Activated naive CD4-positive, alpha-beta T cell treated with anti-CD3 and anti-CD28 coated beads, Interleukin-2, amount 50 U/mL, for 24 hours (primary cell): Measurements from ENCODE around the gene SLC25A1.

Experiments
- H3K27ac Mint-ChIP-seq: one replicate; pipeline ENCODE4 v1.8.0; 2021; ENCODE audit warnings: mild to moderate bottlenecking, mixed read lengths
- H3K27me3 Mint-ChIP-seq: one replicate; pipeline ENCODE4 v1.8.0; 2021; ENCODE audit warnings: mixed read lengths
- H3K36me3 Mint-ChIP-seq: one replicate; pipeline ENCODE4 v1.8.0; 2021; ENCODE audit warnings: mixed read lengths
- H3K4me1 Mint-ChIP-seq: one replicate; pipeline ENCODE4 v1.8.0; 2021; ENCODE audit warnings: mixed read lengths
- H3K4me3 Mint-ChIP-seq: one replicate; pipeline ENCODE4 v1.8.0; 2021; ENCODE audit warnings: mild to moderate bottlenecking, mixed read lengths
- H3K9me3 Mint-ChIP-seq: one replicate; pipeline ENCODE4 v1.8.0; 2021; ENCODE audit warnings: mixed read lengths

SLC25A1 gene

GRCh38 chr22:19196841-19197612, 18.5 kb upstream of the SLC25A1 start:
- Mint-ChIP-seq H3K4me3 (no peak overlapping the region), H3K27me3 (no peaks in the 10 kb centered on the region), H3K36me3 (no peaks in the 10 kb centered on the region), H3K9me3 (no peaks in the 10 kb centered on the region), H3K4me1 (peaks cover 7% of the 10 kb centered on the region), H3K27ac (peak overlapping the region; percentile 21)

- Mint-ChIP-seq H3K4me3 (no peak overlapping the region), H3K9me3 (no peaks in the 10 kb centered on the region), H3K4me1 (peaks cover 7% of the 10 kb centered on the region), H3K36me3 (no peaks in the 10 kb centered on the region), H3K27ac (no peak overlapping the region), H3K27me3 (no peaks in the 10 kb centered on the region)
Observed at GRCh38 chr22:19195796-19196731, 17.5 kb upstream of the SLC25A1 start.

DNA sequence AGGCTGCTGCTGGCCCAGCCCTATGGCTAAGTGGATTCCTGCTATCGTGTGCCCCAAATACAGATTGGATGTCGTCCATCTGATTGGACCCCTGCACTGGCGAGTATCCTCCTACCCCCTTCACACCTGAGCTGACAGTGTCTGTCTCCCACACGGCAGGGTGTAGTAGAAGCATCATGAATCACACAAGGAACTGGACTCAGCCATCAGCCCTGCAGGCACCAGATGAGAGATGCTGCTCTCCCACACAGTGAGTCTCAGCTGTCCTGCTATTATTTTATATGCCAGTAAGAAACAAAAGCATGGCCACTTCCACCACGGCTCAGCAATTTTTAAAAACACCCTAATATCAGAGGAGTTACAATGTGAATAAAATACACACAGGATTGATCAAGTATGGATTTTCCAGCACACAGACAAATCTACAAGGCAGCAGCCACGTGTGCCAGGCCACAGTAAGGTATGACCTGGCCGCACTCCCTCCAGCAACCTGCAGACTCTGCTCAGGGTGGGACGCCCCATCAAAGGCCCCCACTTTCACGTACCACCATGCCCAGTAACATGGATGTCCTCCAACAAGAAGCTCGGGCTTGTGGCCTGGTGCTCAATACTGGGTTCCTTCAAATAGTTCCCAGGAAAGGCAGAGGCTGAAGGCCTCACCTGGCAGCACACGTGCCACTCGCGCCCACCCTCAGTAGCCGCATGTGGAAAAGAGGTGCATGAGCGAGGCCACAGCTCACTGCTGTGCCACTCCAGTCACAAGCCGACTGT, 16.4 kb upstream of the SLC25A1 start:
- Mint-ChIP-seq H3K27me3 (no peaks in the 10 kb centered on the region), H3K27ac (no peak overlapping the region), H3K36me3 (no peaks in the 10 kb centered on the region), H3K9me3 (no peaks in the 10 kb centered on the region), H3K4me3 (no peak overlapping the region), H3K4me1 (peaks cover 7% of the 10 kb centered on the region)

DNA sequence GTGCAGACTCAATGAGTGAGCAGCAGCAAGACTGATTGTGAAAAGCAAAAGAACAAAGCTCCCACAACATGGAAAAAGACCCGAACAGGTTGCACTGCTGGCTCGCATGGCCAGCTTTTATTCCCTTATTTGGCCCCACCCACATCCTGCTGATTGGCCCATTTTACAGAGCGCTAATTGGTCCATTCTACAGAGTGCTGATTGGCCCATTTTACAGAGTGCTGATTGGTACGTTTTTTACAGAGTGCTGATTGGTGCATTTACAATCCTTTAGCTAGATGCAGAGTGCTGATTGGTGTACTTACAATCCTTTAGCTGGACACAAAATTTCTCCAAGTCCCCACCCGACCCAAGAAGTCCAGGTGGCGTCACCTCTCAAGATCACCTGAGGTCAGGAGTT, 15.3 kb upstream of the SLC25A1 start:
- H3K27ac Mint-ChIP-seq = no peak overlapping the region

DNA sequence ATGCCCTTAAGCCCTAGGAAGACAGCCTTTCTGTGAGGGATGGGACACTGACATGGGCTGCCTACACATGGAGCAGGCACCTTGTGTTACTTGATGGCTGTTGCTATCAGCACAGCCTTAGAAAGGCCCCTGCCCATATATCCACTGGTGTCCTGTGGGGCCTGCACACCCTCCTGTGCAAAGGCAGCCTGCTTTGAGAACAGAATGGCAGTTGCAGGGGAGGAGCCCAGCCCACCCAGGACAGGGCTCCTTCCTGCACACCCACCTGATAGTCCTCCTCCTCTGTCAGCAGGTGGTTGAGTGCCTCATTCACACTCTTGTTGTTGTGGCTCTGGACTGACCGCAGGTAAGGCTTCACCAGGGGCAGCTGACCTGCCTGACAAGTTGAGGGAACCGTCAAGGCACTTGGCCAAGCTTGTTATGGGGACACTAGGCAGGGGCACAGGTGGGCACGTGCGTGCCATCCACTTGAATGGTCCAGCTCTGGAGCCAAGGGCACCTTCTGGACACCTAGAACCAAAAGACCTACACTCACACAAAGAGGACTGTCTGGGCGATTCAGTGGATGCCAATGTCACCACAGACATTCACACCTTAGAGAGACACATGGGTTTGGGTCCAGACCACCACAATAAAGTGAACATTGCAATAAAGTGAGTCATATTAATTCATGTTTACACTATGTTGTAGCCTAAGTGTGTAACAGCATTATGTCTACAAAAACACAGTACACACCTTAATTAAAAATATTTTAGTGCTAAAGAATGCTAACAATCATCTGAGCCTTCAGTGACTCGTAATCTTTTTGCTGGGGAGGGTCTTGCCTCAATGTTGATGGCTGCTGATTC, 9.4 kb upstream of the SLC25A1 start:
- Mint-ChIP-seq H3K27me3 (no peaks in the 10 kb centered on the region), H3K36me3 (no peaks in the 10 kb centered on the region), H3K27ac (no peak overlapping the region), H3K9me3 (no peaks in the 10 kb centered on the region), H3K4me3 (no peak overlapping the region), H3K4me1 (no peaks in the 10 kb centered on the region)

More for the DNA sequence above, 15.3 kb upstream of the SLC25A1 start:
- H3K4me3 Mint-ChIP-seq = no peak overlapping the region
- H3K9me3 Mint-ChIP-seq = no peaks in the 10 kb centered on the region
- H3K36me3 Mint-ChIP-seq = no peaks in the 10 kb centered on the region
- peaks cover 7% of the 10 kb centered on the region for H3K4me1 Mint-ChIP-seq
- H3K27me3 Mint-ChIP-seq = no peaks in the 10 kb centered on the region

GRCh38 chr22:19184276-19184997, 5.9 kb upstream of the SLC25A1 start:
- Mint-ChIP-seq H3K27me3 (no peaks in the 10 kb centered on the region), H3K27ac (peak overlapping the region; percentile 2), H3K9me3 (no peaks in the 10 kb centered on the region), H3K4me3 (no peak overlapping the region), H3K4me1 (peaks cover 18% of the 10 kb centered on the region), H3K36me3 (no peaks in the 10 kb centered on the region)

DNA sequence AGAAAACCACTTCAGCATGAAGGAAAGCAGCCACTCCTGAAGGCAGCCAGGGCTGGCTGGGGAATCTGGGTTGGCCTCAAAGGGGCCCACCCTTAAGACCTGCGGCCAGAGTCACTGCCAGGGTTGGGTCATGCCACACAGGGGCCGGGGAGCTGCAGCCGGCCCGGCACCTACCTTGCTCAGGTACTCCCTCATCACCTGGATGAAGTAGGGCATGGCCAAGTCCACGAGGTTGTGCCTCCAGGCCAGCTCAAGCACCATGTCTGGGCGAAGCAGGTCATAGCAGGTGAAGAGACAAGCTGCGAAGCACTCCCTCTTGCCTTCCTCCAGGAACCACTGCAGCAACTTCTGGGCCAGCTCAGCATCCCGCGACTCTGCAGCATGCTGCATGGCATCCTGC, 4.7 kb upstream of the SLC25A1 start:
- no peaks in the 10 kb centered on the region for H3K9me3 Mint-ChIP-seq
- no peaks in the 10 kb centered on the region for H3K36me3 Mint-ChIP-seq
- no peak overlapping the region for H3K27ac Mint-ChIP-seq
- H3K27me3 Mint-ChIP-seq = no peaks in the 10 kb centered on the region
- no peak overlapping the region for H3K4me3 Mint-ChIP-seq
- H3K4me1 Mint-ChIP-seq = peaks cover 22% of the 10 kb centered on the region

- no peaks in the 10 kb centered on the region for H3K27me3 Mint-ChIP-seq
- no peaks in the 10 kb centered on the region for H3K9me3 Mint-ChIP-seq
- H3K36me3 Mint-ChIP-seq = no peaks in the 10 kb centered on the region
- H3K4me3 Mint-ChIP-seq = no peak overlapping the region
- H3K4me1 Mint-ChIP-seq = peaks cover 22% of the 10 kb centered on the region
- no peak overlapping the region for H3K27ac Mint-ChIP-seq
Observed at GRCh38 chr22:19182472-19183157, 4.1 kb upstream of the SLC25A1 start.

GRCh38 chr22:19181786-19182471, 3.4 kb upstream of the SLC25A1 start:
- H3K27ac Mint-ChIP-seq = no peak overlapping the region
- H3K27me3 Mint-ChIP-seq = no peaks in the 10 kb centered on the region
- H3K4me3 Mint-ChIP-seq = no peak overlapping the region
- no peaks in the 10 kb centered on the region for H3K36me3 Mint-ChIP-seq
- H3K4me1 Mint-ChIP-seq = peaks cover 22% of the 10 kb centered on the region
- H3K9me3 Mint-ChIP-seq = no peaks in the 10 kb centered on the region

DNA sequence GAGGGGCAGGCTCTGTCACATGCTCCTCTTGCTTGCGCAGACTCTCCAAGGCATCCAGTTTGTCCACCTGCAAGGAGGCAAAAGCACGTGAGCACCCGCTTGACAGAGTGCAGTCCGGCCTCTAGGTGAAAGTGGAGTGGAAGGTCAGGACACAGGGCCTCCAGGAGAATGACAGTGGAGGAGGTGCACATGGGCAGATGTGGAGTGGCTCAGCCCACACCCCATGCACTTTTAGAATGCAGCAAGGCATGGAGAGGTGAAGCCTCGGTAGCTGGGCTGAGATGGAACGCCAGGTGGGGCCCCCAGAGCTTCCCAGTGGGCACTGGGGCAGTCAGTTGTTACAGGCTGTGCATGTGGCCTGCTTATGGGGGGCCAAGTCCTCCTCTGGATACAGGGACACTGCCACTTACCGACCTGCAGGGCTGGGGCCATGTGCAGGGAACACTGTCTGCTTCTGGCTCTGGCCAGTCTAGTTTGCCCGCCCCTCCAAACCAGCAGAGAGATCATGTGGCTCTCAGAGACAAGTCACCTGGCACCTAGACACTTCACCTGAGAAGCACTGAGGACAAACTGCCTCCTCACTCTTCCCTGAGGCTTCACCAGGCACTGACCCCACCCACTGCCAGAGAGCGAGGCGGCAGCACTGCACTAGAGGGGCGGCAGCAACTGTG, 2.3 kb upstream of the SLC25A1 start:
- Mint-ChIP-seq H3K9me3 (no peaks in the 10 kb centered on the region), H3K27ac (peak overlapping the region; percentile 23), H3K4me3 (peak overlapping the region; percentile 13), H3K36me3 (no peaks in the 10 kb centered on the region), H3K4me1 (peaks cover 22% of the 10 kb centered on the region), H3K27me3 (no peaks in the 10 kb centered on the region)

GRCh38 chr22:19180234-19180633, 1.7 kb upstream of the SLC25A1 start:
- H3K36me3 Mint-ChIP-seq = no peaks in the 10 kb centered on the region
- no peak overlapping the region for H3K4me3 Mint-ChIP-seq
- peaks cover 22% of the 10 kb centered on the region for H3K4me1 Mint-ChIP-seq
- H3K27ac Mint-ChIP-seq = no peak overlapping the region
- H3K9me3 Mint-ChIP-seq = no peaks in the 10 kb centered on the region
- no peaks in the 10 kb centered on the region for H3K27me3 Mint-ChIP-seq

GRCh38 chr22:19179497-19180048, 1.0 kb upstream of the SLC25A1 start:
- peak overlapping the region; percentile 87 for H3K4me3 Mint-ChIP-seq
- peak overlapping the region; percentile 30 for H3K27ac Mint-ChIP-seq
- H3K36me3 Mint-ChIP-seq = no peaks in the 10 kb centered on the region
- H3K4me1 Mint-ChIP-seq = peaks cover 22% of the 10 kb centered on the region
- H3K9me3 Mint-ChIP-seq = no peaks in the 10 kb centered on the region
- no peaks in the 10 kb centered on the region for H3K27me3 Mint-ChIP-seq
